Measurements from ENCODE around the gene VAMP1. TPM values are rescaled to one million over a fixed set of nuclear protein-coding genes. Genes with fewer than 3 reads are reported as not detected.

VAMP1 gene
- total and polyA plus RNA-seq, 10 of the 15 experiments (the other 5 are each of a cell fraction or from before 2014, with no cell fraction given), result 4.8 to 123 (median 27.5) TPM

DNA sequence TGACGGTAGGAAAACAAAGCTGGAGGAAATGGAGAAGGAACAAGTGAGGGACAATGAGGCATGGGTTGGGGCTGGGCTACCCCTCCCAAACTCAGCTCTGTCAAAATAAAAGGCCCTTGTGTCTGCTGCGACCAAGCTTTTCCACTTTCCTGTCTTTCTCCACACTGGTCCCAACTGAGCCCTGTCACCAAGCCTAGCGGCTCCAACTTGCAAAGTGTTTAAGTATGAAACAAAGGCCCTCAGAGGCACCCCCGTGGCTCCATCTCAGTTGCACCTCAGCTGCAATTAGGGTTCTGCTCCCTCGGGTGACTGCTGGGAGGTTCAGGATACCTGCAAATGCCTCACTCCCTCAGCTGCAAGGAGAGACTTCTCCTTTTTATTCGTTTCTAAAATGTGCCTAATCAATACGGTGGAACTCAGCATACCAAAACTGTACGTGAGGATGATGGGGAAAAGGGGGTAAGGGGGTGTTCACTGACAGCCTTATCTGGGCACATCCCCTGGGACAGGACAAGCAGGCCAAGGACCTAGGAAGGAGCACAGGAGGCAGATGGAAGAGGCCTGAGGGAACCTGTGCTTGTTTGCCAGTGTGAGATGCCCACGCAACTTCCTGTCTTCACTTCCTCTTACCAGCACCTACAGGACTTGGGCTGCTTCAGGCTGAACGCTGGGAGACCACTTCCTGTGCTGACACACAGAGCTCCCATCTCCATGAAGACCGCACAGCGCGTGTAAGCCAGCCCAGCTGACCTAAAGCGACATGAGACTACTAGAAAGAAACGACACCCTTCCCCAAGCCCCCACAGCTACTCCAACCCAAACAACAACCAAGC, 8.9 kb downstream of the VAMP1 start (continued):
- TF ChIP-seq RFX5 (IDR thresholded peaks at IDR 0.05; ENCODE audit: low read depth, low read length) (no peak), POLR2A (IDR thresholded peaks at IDR 0.05; ENCODE audit: low read depth, low read length) (peak; percentile 72), MYB (IDR thresholded peaks at IDR 0.05; ENCODE audit: borderline replicate concordance, low read depth, low read length) (no peak), NRF1 (conservative IDR thresholded peaks at IDR 0.05; ENCODE audit: low read depth, low read length) (no peak), SMARCA5 (IDR thresholded peaks at IDR 0.05) (peak; percentile 21), SP1 (IDR thresholded peaks at IDR 0.05; ENCODE audit: low read depth, low read length) (peak; percentile 82), NR2C1 (IDR thresholded peaks at IDR 0.05) (no peak), POU2F2 (IDR thresholded peaks at IDR 0.05; ENCODE audit: borderline replicate concordance, low read depth, low read length) (peak; percentile 76), ZSCAN29 (IDR thresholded peaks at IDR 0.05) (no peak), NFXL1 (IDR thresholded peaks at IDR 0.05; ENCODE audit: borderline replicate concordance) (no peak), GABPA (IDR thresholded peaks at IDR 0.05; ENCODE audit: low read depth) (peak; percentile 83; the same call in 1 of the 2 replicates), POLR2AphosphoS5 (IDR thresholded peaks at IDR 0.05; ENCODE audit: low read length) (peak; percentile 86)
- TF ChIP-seq, protein P1, sequence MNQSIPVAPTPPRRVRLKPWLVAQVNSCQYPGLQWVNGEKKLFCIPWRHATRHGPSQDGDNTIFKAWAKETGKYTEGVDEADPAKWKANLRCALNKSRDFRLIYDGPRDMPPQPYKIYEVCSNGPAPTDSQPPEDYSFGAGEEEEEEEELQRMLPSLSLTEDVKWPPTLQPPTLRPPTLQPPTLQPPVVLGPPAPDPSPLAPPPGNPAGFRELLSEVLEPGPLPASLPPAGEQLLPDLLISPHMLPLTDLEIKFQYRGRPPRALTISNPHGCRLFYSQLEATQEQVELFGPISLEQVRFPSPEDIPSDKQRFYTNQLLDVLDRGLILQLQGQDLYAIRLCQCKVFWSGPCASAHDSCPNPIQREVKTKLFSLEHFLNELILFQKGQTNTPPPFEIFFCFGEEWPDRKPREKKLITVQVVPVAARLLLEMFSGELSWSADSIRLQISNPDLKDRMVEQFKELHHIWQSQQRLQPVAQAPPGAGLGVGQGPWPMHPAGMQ (IDR thresholded peaks at IDR 0.05; ENCODE audit: borderline replicate concordance), result no peak
- TF ChIP-seq, protein P2, sequence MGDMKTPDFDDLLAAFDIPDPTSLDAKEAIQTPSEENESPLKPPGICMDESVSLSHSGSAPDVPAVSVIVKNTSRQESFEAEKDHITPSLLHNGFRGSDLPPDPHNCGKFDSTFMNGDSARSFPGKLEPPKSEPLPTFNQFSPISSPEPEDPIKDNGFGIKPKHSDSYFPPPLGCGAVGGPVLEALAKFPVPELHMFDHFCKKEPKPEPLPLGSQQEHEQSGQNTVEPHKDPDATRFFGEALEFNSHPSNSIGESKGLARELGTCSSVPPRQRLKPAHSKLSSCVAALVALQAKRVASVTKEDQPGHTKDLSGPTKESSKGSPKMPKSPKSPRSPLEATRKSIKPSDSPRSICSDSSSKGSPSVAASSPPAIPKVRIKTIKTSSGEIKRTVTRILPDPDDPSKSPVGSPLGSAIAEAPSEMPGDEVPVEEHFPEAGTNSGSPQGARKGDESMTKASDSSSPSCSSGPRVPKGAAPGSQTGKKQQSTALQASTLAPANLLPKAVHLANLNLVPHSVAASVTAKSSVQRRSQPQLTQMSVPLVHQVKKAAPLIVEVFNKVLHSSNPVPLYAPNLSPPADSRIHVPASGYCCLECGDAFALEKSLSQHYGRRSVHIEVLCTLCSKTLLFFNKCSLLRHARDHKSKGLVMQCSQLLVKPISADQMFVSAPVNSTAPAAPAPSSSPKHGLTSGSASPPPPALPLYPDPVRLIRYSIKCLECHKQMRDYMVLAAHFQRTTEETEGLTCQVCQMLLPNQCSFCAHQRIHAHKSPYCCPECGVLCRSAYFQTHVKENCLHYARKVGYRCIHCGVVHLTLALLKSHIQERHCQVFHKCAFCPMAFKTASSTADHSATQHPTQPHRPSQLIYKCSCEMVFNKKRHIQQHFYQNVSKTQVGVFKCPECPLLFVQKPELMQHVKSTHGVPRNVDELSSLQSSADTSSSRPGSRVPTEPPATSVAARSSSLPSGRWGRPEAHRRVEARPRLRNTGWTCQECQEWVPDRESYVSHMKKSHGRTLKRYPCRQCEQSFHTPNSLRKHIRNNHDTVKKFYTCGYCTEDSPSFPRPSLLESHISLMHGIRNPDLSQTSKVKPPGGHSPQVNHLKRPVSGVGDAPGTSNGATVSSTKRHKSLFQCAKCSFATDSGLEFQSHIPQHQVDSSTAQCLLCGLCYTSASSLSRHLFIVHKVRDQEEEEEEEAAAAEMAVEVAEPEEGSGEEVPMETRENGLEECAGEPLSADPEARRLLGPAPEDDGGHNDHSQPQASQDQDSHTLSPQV (IDR thresholded peaks at IDR 0.05), result peak; percentile 83; the same call in 1 of the 2 replicates
- TF ChIP-seq, protein P3, sequence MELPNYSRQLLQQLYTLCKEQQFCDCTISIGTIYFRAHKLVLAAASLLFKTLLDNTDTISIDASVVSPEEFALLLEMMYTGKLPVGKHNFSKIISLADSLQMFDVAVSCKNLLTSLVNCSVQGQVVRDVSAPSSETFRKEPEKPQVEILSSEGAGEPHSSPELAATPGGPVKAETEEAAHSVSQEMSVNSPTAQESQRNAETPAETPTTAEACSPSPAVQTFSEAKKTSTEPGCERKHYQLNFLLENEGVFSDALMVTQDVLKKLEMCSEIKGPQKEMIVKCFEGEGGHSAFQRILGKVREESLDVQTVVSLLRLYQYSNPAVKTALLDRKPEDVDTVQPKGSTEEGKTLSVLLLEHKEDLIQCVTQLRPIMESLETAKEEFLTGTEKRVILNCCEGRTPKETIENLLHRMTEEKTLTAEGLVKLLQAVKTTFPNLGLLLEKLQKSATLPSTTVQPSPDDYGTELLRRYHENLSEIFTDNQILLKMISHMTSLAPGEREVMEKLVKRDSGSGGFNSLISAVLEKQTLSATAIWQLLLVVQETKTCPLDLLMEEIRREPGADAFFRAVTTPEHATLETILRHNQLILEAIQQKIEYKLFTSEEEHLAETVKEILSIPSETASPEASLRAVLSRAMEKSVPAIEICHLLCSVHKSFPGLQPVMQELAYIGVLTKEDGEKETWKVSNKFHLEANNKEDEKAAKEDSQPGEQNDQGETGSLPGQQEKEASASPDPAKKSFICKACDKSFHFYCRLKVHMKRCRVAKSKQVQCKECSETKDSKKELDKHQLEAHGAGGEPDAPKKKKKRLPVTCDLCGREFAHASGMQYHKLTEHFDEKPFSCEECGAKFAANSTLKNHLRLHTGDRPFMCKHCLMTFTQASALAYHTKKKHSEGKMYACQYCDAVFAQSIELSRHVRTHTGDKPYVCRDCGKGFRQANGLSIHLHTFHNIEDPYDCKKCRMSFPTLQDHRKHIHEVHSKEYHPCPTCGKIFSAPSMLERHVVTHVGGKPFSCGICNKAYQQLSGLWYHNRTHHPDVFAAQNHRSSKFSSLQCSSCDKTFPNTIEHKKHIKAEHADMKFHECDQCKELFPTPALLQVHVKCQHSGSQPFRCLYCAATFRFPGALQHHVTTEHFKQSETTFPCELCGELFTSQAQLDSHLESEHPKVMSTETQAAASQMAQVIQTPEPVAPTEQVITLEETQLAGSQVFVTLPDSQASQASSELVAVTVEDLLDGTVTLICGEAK (IDR thresholded peaks at IDR 0.05; ENCODE audit: borderline replicate concordance), result peak; percentile 76; the same call in 1 of the 2 replicates
- TF ChIP-seq, protein P4, sequence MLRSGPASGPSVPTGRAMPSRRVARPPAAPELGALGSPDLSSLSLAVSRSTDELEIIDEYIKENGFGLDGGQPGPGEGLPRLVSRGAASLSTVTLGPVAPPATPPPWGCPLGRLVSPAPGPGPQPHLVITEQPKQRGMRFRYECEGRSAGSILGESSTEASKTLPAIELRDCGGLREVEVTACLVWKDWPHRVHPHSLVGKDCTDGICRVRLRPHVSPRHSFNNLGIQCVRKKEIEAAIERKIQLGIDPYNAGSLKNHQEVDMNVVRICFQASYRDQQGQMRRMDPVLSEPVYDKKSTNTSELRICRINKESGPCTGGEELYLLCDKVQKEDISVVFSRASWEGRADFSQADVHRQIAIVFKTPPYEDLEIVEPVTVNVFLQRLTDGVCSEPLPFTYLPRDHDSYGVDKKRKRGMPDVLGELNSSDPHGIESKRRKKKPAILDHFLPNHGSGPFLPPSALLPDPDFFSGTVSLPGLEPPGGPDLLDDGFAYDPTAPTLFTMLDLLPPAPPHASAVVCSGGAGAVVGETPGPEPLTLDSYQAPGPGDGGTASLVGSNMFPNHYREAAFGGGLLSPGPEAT (IDR thresholded peaks at IDR 0.05; ENCODE audit: low read depth), result peak; percentile 92
